Measurements from ENCODE around the gene KRTAP9-4. TPM values are rescaled to one million over a fixed set of nuclear protein-coding genes. Genes with fewer than 3 reads are reported as not detected.
"Not testable (repeated sequence)": the region's sequence is repeated elsewhere in the genome, so short reads cannot be mapped to it uniquely, and the experiment has no call there.

Gene KRTAP9-4
- total RNA-seq, 2 experiments from 2014 or later, result not detected

DNA sequence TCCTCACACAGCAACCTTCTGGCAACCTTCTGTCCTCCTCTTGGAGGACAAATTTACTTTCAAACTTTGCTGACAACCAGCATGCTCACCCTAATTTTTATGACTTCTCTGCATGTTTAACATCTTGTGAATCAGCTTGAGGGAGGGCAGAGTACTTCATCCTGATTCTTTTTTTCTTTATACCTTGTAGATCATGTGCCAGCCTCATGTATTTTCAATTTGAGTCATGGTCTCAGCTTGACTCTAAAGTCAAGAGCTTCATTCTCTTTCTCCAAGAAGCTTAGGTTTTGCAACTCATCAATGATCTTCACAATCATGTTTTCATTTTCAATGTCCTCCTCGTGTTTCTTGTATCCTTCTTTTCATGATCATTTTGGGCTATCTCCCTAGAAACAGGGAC lies 22.4 kb downstream of the KRTAP9-4 start:
- Histone ChIP-seq H3K4me3 (ENCODE audit: low read length) (no peak overlapping the region), H3K9me3 (ENCODE audit: control insufficient read depth in 1 of 2, insufficient read depth in 1 of 2, low read length in 2 of 2) (no peaks in the 10 kb centered on the region), H3K27me3 (ENCODE audit: control insufficient read depth in 1 of 2, insufficient read depth in 2 of 2, low read length in 2 of 2) (no peaks in the 10 kb centered on the region), H3K27ac (ENCODE audit: low read depth in 1 of 2, low read length in 2 of 2) (no peak overlapping the region), H3K36me3 (ENCODE audit: insufficient read depth, low read length) (no peaks in the 10 kb centered on the region), H3K4me1 (ENCODE audit: insufficient read depth, low read length) (no peaks in the 10 kb centered on the region)
- intact Hi-C loops (cut with DNase I, micrococcal nuclease), result no loop called here
- POLR2A ChIA-PET, result no interaction called here
- Mint-ChIP-seq H3K36me3 (ENCODE audit: low read depth) (no peaks in the 10 kb centered on the region), H3K4me3 (no peak overlapping the region), H3K9me3 (no peaks in the 10 kb centered on the region), H3K27ac (no peak overlapping the region), H3K4me1 (ENCODE audit: low read depth) (no peaks in the 10 kb centered on the region), H3K27me3 (peaks cover 2% of the 10 kb centered on the region)
- no peak for ATAC-seq (ENCODE audit: poor library complexity)
- no peak for DNase-seq
- TF ChIP-seq, protein P1, sequence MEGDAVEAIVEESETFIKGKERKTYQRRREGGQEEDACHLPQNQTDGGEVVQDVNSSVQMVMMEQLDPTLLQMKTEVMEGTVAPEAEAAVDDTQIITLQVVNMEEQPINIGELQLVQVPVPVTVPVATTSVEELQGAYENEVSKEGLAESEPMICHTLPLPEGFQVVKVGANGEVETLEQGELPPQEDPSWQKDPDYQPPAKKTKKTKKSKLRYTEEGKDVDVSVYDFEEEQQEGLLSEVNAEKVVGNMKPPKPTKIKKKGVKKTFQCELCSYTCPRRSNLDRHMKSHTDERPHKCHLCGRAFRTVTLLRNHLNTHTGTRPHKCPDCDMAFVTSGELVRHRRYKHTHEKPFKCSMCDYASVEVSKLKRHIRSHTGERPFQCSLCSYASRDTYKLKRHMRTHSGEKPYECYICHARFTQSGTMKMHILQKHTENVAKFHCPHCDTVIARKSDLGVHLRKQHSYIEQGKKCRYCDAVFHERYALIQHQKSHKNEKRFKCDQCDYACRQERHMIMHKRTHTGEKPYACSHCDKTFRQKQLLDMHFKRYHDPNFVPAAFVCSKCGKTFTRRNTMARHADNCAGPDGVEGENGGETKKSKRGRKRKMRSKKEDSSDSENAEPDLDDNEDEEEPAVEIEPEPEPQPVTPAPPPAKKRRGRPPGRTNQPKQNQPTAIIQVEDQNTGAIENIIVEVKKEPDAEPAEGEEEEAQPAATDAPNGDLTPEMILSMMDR (IDR thresholded peaks at IDR 0.05), result no peak
- CTCF ChIA-PET, result no interaction called here

DNA sequence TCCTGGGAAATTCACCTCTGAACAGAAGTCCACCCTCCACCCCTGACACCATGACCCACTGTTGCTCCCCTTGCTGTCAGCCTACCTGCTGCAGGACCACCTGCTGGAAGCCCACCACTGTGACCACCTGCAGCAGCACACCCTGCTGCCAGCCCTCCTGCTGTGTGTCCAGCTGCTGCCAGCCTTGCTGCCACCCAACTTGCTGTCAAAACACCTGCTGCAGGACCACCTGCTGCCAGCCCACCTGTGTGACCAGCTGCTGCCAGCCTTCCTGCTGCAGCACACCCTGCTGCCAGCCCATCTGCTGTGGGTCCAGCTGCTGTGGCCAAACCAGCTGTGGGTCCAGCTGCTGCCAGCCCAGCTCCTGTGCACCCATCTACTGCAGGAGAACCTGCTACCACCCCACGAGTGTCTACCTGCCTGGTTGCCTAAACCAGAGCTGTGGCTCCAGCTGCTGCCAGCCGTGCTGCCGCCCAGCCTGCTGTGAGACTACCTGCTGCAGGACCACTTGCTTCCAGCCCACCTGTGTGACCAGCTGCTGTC lies 26.2 kb downstream of the KRTAP9-4 start, which contains the start of gene KRTAP9-7:
TSS of gene KRTAP9-7 (plus strand) at position 51 of the 543 bp plus-strand sequence. CDS start at position 51, 0 bp downstream.
- CTCF ChIA-PET; H3K36me3 ChIP-seq (ENCODE audit: insufficient read depth, low read length); H3K4me3 Mint-ChIP-seq; POLR2A ChIA-PET; ATAC-seq (ENCODE audit: poor library complexity); H3K9me3 ChIP-seq (ENCODE audit: control insufficient read depth in 1 of 2, insufficient read depth in 1 of 2, low read length in 2 of 2); H3K27me3 Mint-ChIP-seq; H3K27me3 ChIP-seq (ENCODE audit: control insufficient read depth in 1 of 2, insufficient read depth in 2 of 2, low read length in 2 of 2); H3K9me3 Mint-ChIP-seq; H3K27ac Mint-ChIP-seq; H3K4me3 ChIP-seq (ENCODE audit: low read length); H3K36me3 Mint-ChIP-seq (ENCODE audit: low read depth); H3K27ac ChIP-seq (ENCODE audit: low read depth in 1 of 2, low read length in 2 of 2); H3K4me1 Mint-ChIP-seq (ENCODE audit: low read depth); intact Hi-C loops (cut with DNase I, micrococcal nuclease); DNase-seq; H3K4me1 ChIP-seq (ENCODE audit: insufficient read depth, low read length): not testable (repeated sequence)

DNA sequence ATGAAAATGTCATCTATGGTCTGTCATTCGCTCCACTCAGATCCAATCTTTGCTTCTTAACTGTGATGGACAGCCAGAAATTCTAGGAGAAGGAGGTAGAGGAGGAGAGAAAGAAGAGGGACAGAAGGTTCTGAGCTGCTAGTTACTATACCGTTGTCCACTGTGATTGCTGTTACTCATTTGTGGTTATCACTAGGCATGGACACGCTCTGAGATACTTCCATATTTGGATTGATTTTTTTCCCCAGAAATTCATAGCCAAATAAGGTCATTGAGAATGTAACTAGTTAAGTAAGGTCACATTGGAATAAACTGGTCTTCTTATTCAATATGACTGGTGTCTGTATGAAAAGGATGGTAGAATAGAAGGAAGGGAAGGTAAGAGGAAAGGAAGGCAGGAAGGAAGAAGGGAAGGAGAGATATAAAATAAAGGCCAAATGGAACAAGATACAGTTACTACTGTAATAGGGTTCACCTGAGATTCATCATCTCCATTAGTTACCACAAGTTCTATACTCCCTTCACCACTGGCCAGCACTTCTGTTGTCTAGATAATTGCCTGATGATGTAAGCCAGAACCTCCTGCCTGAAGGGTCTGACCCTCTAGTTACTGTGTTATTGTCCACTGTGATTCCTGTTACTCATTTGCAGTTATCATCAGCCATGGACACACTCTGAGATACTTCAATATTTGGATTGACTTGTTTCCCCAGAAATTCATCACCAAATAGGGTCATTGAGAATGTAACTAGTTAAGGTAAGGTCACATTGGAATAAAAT lies 28.9 kb downstream of the KRTAP9-4 start:
- DNase-seq, result no peak
- no peak for ATAC-seq (ENCODE audit: poor library complexity)
- no peaks in the 10 kb centered on the region for H3K9me3 ChIP-seq (ENCODE audit: control insufficient read depth in 1 of 2, insufficient read depth in 1 of 2, low read length in 2 of 2)
- H3K27ac ChIP-seq (ENCODE audit: low read depth in 1 of 2, low read length in 2 of 2), result no peak overlapping the region
- intact Hi-C loops (cut with DNase I, micrococcal nuclease), result no loop called here
- no peaks in the 10 kb centered on the region for H3K36me3 Mint-ChIP-seq (ENCODE audit: low read depth)
- no peaks in the 10 kb centered on the region for H3K4me1 ChIP-seq (ENCODE audit: insufficient read depth, low read length)
- no peak overlapping the region for H3K27ac Mint-ChIP-seq
- H3K9me3 Mint-ChIP-seq, result peaks cover 6% of the 10 kb centered on the region
- no peak overlapping the region for H3K4me3 Mint-ChIP-seq
- H3K36me3 ChIP-seq (ENCODE audit: insufficient read depth, low read length), result no peaks in the 10 kb centered on the region
- no peak overlapping the region for H3K4me3 ChIP-seq (ENCODE audit: low read length)
- H3K27me3 Mint-ChIP-seq, result peaks cover 9% of the 10 kb centered on the region
- POLR2A ChIA-PET, result no interaction called here
- TF ChIP-seq, protein P1 (IDR thresholded peaks at IDR 0.05), result no peak
- no peaks in the 10 kb centered on the region for H3K4me1 Mint-ChIP-seq (ENCODE audit: low read depth)
- CTCF ChIA-PET, result no interaction called here
- H3K27me3 ChIP-seq (ENCODE audit: control insufficient read depth in 1 of 2, insufficient read depth in 2 of 2, low read length in 2 of 2), result no peaks in the 10 kb centered on the region

Data from CD4-positive, alpha-beta T cell (primary cell).